OCI-LY7 (cell line): ENCODE data around the gene SLC38A3. TPM values are rescaled to one million over a fixed set of nuclear protein-coding genes. Genes with fewer than 3 reads are reported as not detected.

Experiments
- BruUV-seq: library from RNA; stranded (reverse); fragments of 400-500 nt; replicated peaks from 2 replicates; lab custom pipeline; 2021; lab: Mats Ljungman, UMichigan
- CTCF ChIA-PET: fragments of 300-600 bp; sonication (Branson Sonifier 250); formaldehyde crosslinking; loops from one replicate; lab custom pipeline; 2022; ENCODE audit warnings: antibody characterized with exemption; ENCODE audit not compliant: unreplicated experiment; lab: Charles Lee
- POLR2A ChIA-PET: fragments of 300-600 bp; sonication (Branson Sonifier 250); formaldehyde crosslinking; loops from one replicate; lab custom pipeline; 2022; ENCODE audit warnings: antibody characterized with exemption; lab: Charles Lee
- DNase-seq: peaks from one replicate; pipeline ENCODE4 v3.0.0-alpha.2; 2015; ENCODE audit warnings: low spot score
- H2AFZ ChIP-seq: fragments of 200-600 bp; sonication (generic), shearing (Covaris generic); 2 replicates; pipeline ENCODE4 v1.6.1; 2014; ENCODE audit warnings: mild to moderate bottlenecking, antibody characterized with exemption, low read length, moderate library complexity
- H3K27ac ChIP-seq: fragments of 200-600 bp; sonication (generic); 2 replicates; pipeline ENCODE4 v1.5.1; 2014; ENCODE audit warnings: mixed run types, low read depth, mild to moderate bottlenecking, moderate library complexity, low read length, inconsistent platforms; ENCODE audit not compliant: poor library complexity, severe bottlenecking
- H3K36me3 ChIP-seq: fragments of 200-600 bp; sonication (generic); 2 replicates; pipeline ENCODE4 v1.6.1; 2014; ENCODE audit warnings: mild to moderate bottlenecking, antibody characterized with exemption, low read length, moderate library complexity, mixed read lengths; ENCODE audit not compliant: insufficient read depth
- H3K4me1 ChIP-seq: fragments of 200-600 bp; sonication (generic); 2 replicates; pipeline ENCODE4 v1.5.1; 2014; ENCODE audit warnings: mild to moderate bottlenecking, low read length; ENCODE audit not compliant: insufficient read depth, poor library complexity, severe bottlenecking
- H3K4me2 ChIP-seq: fragments of 200-600 bp; sonication (generic); 2 replicates; pipeline ENCODE4 v1.6.1; 2014; ENCODE audit warnings: mild to moderate bottlenecking, low read length
- H3K4me3 ChIP-seq: fragments of 200-600 bp; sonication (generic); 2 replicates; pipeline ENCODE4 v1.5.1; 2014; ENCODE audit warnings: mild to moderate bottlenecking, low read depth, low read length; ENCODE audit not compliant: poor library complexity, severe bottlenecking
- H3K79me2 ChIP-seq: fragments of 200-600 bp; sonication (generic); 2 replicates; pipeline ENCODE4 v1.6.1; 2016; ENCODE audit warnings: low read depth, mild to moderate bottlenecking, low read length, moderate library complexity, mixed read lengths; ENCODE audit not compliant: insufficient read depth
- H3K9me2 ChIP-seq: fragments of 200-600 bp; sonication (generic); 2 replicates; pipeline ENCODE4 v1.6.1; 2016; ENCODE audit warnings: mild to moderate bottlenecking, low read length, mixed read lengths; ENCODE audit not compliant: insufficient read depth
- H3K9me3 ChIP-seq: fragments of 200-600 bp; sonication (generic); 2 replicates; pipeline ENCODE4 v1.6.1; 2014; ENCODE audit warnings: mild to moderate bottlenecking, mixed run types, low read length, mixed read lengths
- H4K20me1 ChIP-seq: fragments of 200-600 bp; sonication (generic); 2 replicates; pipeline ENCODE4 v1.6.1; 2014; ENCODE audit warnings: mild to moderate bottlenecking, antibody characterized with exemption, low read length, moderate library complexity, mixed read lengths; ENCODE audit not compliant: insufficient read depth
- CTCF ChIP-seq: fragments of 200-600 bp; sonication (generic); conservative IDR thresholded peaks from 2 replicates; pipeline ENCODE4 v1.5.1; 2014; ENCODE audit warnings: mild to moderate bottlenecking, antibody characterized with exemption, low read length, moderate library complexity, mixed read lengths
- EZH2phosphoT487 ChIP-seq: fragments of 200-600 bp; sonication (generic); IDR thresholded peaks from 2 replicates; pipeline ENCODE4 v1.6.1; 2018; ENCODE audit warnings: low read depth, borderline replicate concordance, mild to moderate bottlenecking, mixed run types, antibody characterized with exemption, low read length, moderate library complexity, mixed read lengths
- intact Hi-C: fragments of 100-400 bp; cut with micrococcal nuclease; formaldehyde crosslinking; loops from one replicate; pipeline ENCODE4 v1.10.0; 2022; ENCODE audit not compliant: unreplicated experiment
- total RNA-seq, 2 experiments: library from RNA; depleted of rRNA in 1 of 2; stranded (reverse); fragments of >200 nt in 1 of 2; shearing (Covaris generic) in 1 of 2; gene quantifications; 2 replicates each; pipeline ENCODE4 v1.2.3, GENCODE V29; 2014 to 2022

The SLC38A3 gene
- total RNA-seq, 2 experiments from 2014 or later: not detected

GRCh38 chr3:50173685-50174516 is 31.2 kb upstream of the SLC38A3 start:
- Histone ChIP-seq H2AFZ (no peak overlapping the region), H3K4me2 (no peak overlapping the region), H3K9me3 (no peaks in the 10 kb centered on the region), H3K79me2 (no peaks in the 10 kb centered on the region), H3K4me3 (no peak overlapping the region), H3K27ac (no peak overlapping the region), H3K36me3 (no peaks in the 10 kb centered on the region), H3K9me2 (no peaks in the 10 kb centered on the region), H3K4me1 (no peaks in the 10 kb centered on the region), H4K20me1 (no peaks in the 10 kb centered on the region)
- DNase-seq: no peak
- no peak for TF ChIP-seq EZH2phosphoT487
- TF ChIP-seq CTCF: no peak
- BruUV-seq: no TSS peak
- intact Hi-C loops: no loop called here
- ChIA-PET POLR2A (no interaction called here), CTCF (no interaction called here)

GRCh38 chr3:50174517-50174895 is 30.6 kb upstream of the SLC38A3 start:
- Histone ChIP-seq H2AFZ (no peak overlapping the region), H3K4me3 (no peak overlapping the region), H3K79me2 (no peaks in the 10 kb centered on the region), H3K9me2 (no peaks in the 10 kb centered on the region), H3K4me2 (no peak overlapping the region), H3K4me1 (no peaks in the 10 kb centered on the region), H3K36me3 (no peaks in the 10 kb centered on the region), H4K20me1 (no peaks in the 10 kb centered on the region), H3K27ac (no peak overlapping the region), H3K9me3 (no peaks in the 10 kb centered on the region)
- intact Hi-C loops: no loop called here
- DNase-seq: no peak
- BruUV-seq: no TSS peak
- no peak for TF ChIP-seq EZH2phosphoT487
- no peak for TF ChIP-seq CTCF
- POLR2A ChIA-PET: no interaction called here
- CTCF ChIA-PET: no interaction called here

GRCh38 chr3:50174947-50175524 is 30.0 kb upstream of the SLC38A3 start:
- BruUV-seq: no TSS peak
- CTCF ChIA-PET: no interaction called here
- DNase-seq: no peak
- TF ChIP-seq CTCF (no peak), EZH2phosphoT487 (no peak)
- H4K20me1 ChIP-seq: no peaks in the 10 kb centered on the region
- H3K4me2 ChIP-seq: no peak overlapping the region
- H2AFZ ChIP-seq: no peak overlapping the region
- no peak overlapping the region for H3K4me3 ChIP-seq
- H3K4me1 ChIP-seq: no peaks in the 10 kb centered on the region
- no peaks in the 10 kb centered on the region for H3K9me2 ChIP-seq
- no peaks in the 10 kb centered on the region for H3K9me3 ChIP-seq
- POLR2A ChIA-PET: no interaction called here
- intact Hi-C loops: no loop called here
- no peak overlapping the region for H3K27ac ChIP-seq
- H3K79me2 ChIP-seq: no peaks in the 10 kb centered on the region
- no peaks in the 10 kb centered on the region for H3K36me3 ChIP-seq
